Endothelial cell of umbilical vein (primary cell): Measurements from ENCODE around the gene GNB2. TPM values are rescaled to one million over a fixed set of nuclear protein-coding genes. Genes with fewer than 3 reads are reported as not detected.

Experiments used
- BruUV-seq: library from RNA; stranded (reverse); fragments of 400-500 nt; replicated peaks from 2 replicates; lab custom pipeline; 2021; lab: Mats Ljungman, UMichigan
- CTCF ChIA-PET: fragments of 300-600, 350-600 bp; sonication (Branson Sonifier 250); formaldehyde crosslinking; loops from one replicate; lab custom pipeline; 2021; ENCODE audit warnings: antibody characterized with exemption, inconsistent platforms; lab: Charles Lee
- POLR2A ChIA-PET: fragments of 300-600, 350-600 bp; sonication (Branson Sonifier 250); formaldehyde crosslinking; loops from one replicate; lab custom pipeline; 2021; ENCODE audit warnings: antibody characterized with exemption, inconsistent platforms; lab: Charles Lee
- DNase-seq: peaks from one replicate; pipeline ENCODE4 v3.0.0-alpha.2; 2011; ENCODE audit warnings: low read depth, low spot score
- FAIRE-seq: peaks from 2 replicates; lab custom pipeline; 2011; peaks lifted over from hg19 to GRCh38; lab: Jason Lieb, UNC
- H2AFZ ChIP-seq: 2 replicates; pipeline ENCODE4 v1.6.0; 2012; ENCODE audit warnings: low read depth, low read length, control low read depth, inconsistent platforms
- H3K27ac ChIP-seq: 2 replicates; pipeline ENCODE4 v1.5.1; 2011; ENCODE audit warnings: low read depth, mild to moderate bottlenecking, control low read depth, low read length, moderate library complexity; ENCODE audit not compliant: insufficient read depth
- H3K27me3 ChIP-seq, 2 experiments: 2 replicates each; pipeline versions ENCODE4 v1.6.0 to v1.6.1; 2011; ENCODE audit warnings: low read length in 2 of 2, mixed read lengths in 1 of 2; ENCODE audit not compliant: control insufficient read depth in 2 of 2, insufficient read depth in 2 of 2
- H3K36me3 ChIP-seq, 2 experiments: 2 replicates in 1 of 2; 3 replicates in 1 of 2; pipeline ENCODE4 v1.5.1; 2011; ENCODE audit warnings: low read length in 2 of 2, mild to moderate bottlenecking in 1 of 2, moderate library complexity in 1 of 2; ENCODE audit not compliant: control insufficient read depth in 2 of 2, insufficient read depth in 2 of 2; ENCODE audit errors: extremely low read depth in 1 of 2
- H3K4me1 ChIP-seq: 3 replicates; pipeline ENCODE4 v1.5.1; 2011; ENCODE audit warnings: mild to moderate bottlenecking, low read length; ENCODE audit not compliant: control insufficient read depth, insufficient read depth; ENCODE audit errors: extremely low read depth
- H3K4me2 ChIP-seq: 2 replicates; pipeline ENCODE4 v1.6.1; 2011; ENCODE audit warnings: low read length, control low read depth, mixed read lengths; ENCODE audit not compliant: insufficient read depth
- H3K4me3 ChIP-seq, 3 experiments: fragments of 200-600 bp in 1 of 3; sonication (generic), shearing (Covaris generic) in 1 of 3; replicated peaks in 1 of 3; 2 replicates each; pipeline ENCODE4 v1.5.1; 2011 to 2016; ENCODE audit warnings: control low read depth in 3 of 3, low read length in 3 of 3, mild to moderate bottlenecking in 2 of 3, inconsistent platforms in 1 of 3, low read depth in 1 of 3, moderate library complexity in 1 of 3; ENCODE audit not compliant: insufficient read depth in 1 of 3
- H3K79me2 ChIP-seq: 2 replicates; pipeline ENCODE4 v1.6.0; 2012; ENCODE audit warnings: low read length, inconsistent platforms; ENCODE audit not compliant: control insufficient read depth, insufficient read depth
- H3K9ac ChIP-seq: replicated peaks from 2 replicates; pipeline ENCODE3; 2011; ENCODE audit warnings: low read length, control low read depth; ENCODE audit not compliant: insufficient read depth; ENCODE audit errors: extremely low read depth
- H3K9me1 ChIP-seq: replicated peaks from 3 replicates; pipeline ENCODE4 v1.6.0; 2011; ENCODE audit warnings: mild to moderate bottlenecking, low read length; ENCODE audit not compliant: control insufficient read depth, insufficient read depth; ENCODE audit errors: extremely low read depth
- H3K9me3 ChIP-seq: replicated peaks from 2 replicates; pipeline ENCODE4 v1.5.1; 2012; ENCODE audit warnings: low read length, inconsistent platforms; ENCODE audit not compliant: control insufficient read depth, insufficient read depth
- H4K20me1 ChIP-seq: replicated peaks from 2 replicates; pipeline ENCODE3; 2011; ENCODE audit warnings: mild to moderate bottlenecking, low read length; ENCODE audit not compliant: control insufficient read depth, insufficient read depth; ENCODE audit errors: extremely low read depth
- EZH2 ChIP-seq: IDR thresholded peaks from 2 replicates; pipeline ENCODE4 v1.6.1; 2012; ENCODE audit warnings: borderline replicate concordance, low read depth, mild to moderate bottlenecking, moderate library complexity, low read length, inconsistent platforms; ENCODE audit not compliant: severe bottlenecking
- FOS ChIP-seq: IDR thresholded peaks from 2 replicates; pipeline ENCODE4 v1.6.1; 2011; ENCODE audit warnings: mild to moderate bottlenecking, low read length, moderate library complexity, borderline replicate concordance; ENCODE audit not compliant: insufficient read depth
- GATA2 ChIP-seq: IDR thresholded peaks from 2 replicates; pipeline ENCODE4 v1.7.0; 2011; ENCODE audit warnings: low read depth, mild to moderate bottlenecking, moderate library complexity, mixed read lengths, low read length; ENCODE audit not compliant: insufficient read length, insufficient read depth
- JUN ChIP-seq: IDR thresholded peaks from 2 replicates; pipeline ENCODE4 v1.6.1; 2011; ENCODE audit warnings: borderline replicate concordance, low read depth; ENCODE audit not compliant: insufficient read length, insufficient read depth
- MYC ChIP-seq: IDR thresholded peaks from one replicate; pipeline ENCODE4 v1.6.1; 2011; ENCODE audit warnings: mild to moderate bottlenecking, low read depth, low read length
- POLR2A ChIP-seq: IDR thresholded peaks from 2 replicates; pipeline ENCODE4 v1.6.1; 2012; ENCODE audit warnings: low read depth, mild to moderate bottlenecking, control low read depth, low read length
- POLR2AphosphoS5 ChIP-seq: IDR thresholded peaks from 2 replicates; pipeline ENCODE4 v1.6.1; 2012; ENCODE audit warnings: low read depth, mild to moderate bottlenecking, control low read depth, low read length, moderate library complexity; ENCODE audit not compliant: insufficient read depth
- dilution Hi-C: fragments of 300-500 bp; cut with MboI; formaldehyde crosslinking; loops from one replicate; pipeline ENCODE4 v1.15.0; 2019; ENCODE audit warnings: low sequenced_read_pairs; ENCODE audit not compliant: extremely low pct_ligation_motif_present
- intact Hi-C: fragments of 100-400 bp; cut with micrococcal nuclease; formaldehyde crosslinking; loops from one replicate; pipeline ENCODE4 v1.10.0; 2022
- polyA plus RNA-seq, 4 experiments: library from polyadenylated mRNA; depleted of rRNA in 3 of 4; stranded (reverse) in 3 of 4; unstranded in 1 of 4; fragments of >200 nt; gene quantifications; 2 replicates each; pipeline versions ENCODE4 v1.2.1 to v1.2.3, GENCODE V29; 2011 to 2012; ENCODE audit warnings: missing spikeins in 1 of 4
- total RNA-seq: library from RNA; stranded (reverse); gene quantifications from 2 replicates; pipeline ENCODE4 v1.2.3, GENCODE V29; 2021
- TF ChIP-seq, protein P1 (sequence below): IDR thresholded peaks from 2 replicates; pipeline ENCODE4 v1.6.1; 2011; ENCODE audit not compliant: insufficient read depth, insufficient read length
- TF ChIP-seq, protein P2 (sequence below), 2 donors: IDR thresholded peaks; 1 replicate in 1 of 2; 2 replicates in 1 of 2; pipeline ENCODE4 v1.5.1; 2011; ENCODE audit warnings: low read length in 2 of 2, mild to moderate bottlenecking in 2 of 2, moderate library complexity in 2 of 2, control low read depth in 1 of 2, inconsistent platforms in 1 of 2, low read depth in 1 of 2; ENCODE audit not compliant: insufficient read depth in 1 of 2; ENCODE audit errors: extremely low read depth in 1 of 2

The GNB2 gene
- total and polyA plus RNA-seq, 2 donors (not counting 3 experiments of a cell fraction or from before 2014, with no cell fraction given): 297 to 433 TPM

DNA sequence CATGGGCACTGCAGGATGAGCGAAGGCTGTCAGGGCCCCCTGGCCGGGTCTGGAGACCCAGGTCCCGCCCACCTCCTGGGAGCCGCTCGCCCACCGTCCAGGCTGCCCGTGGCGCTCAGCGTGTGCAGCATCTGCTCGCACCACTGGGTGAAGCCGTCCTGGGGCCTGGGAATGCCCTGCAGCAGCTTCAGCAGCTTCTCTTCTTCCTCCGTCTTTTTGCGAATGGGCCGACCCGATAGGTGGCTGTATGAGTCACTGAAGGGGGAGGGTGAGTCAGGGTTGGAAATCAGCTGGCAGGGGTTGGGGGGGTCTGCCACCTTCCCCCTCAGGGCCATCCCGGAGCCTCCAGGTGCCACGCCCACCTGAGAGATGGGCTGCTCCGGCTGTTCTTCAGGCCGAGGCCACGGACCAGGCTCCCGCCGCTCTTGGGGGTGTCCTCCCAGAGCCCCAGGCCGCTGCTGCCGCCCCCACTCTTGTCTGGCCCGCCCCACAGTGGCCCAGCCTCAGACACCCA, 8.7 kb downstream of the GNB2 start:
- ChIA-PET POLR2A (interaction anchor here (0.8 kb wide), 1 partner anchor 96 kb away, joined by 3 read pairs; the partner anchor contains the start of genes FBXO24 and LRCH4), CTCF (interaction anchor here (0.8 to 7.0 kb wide), 4 partner anchors 8 to 50 kb away, joined by 3 to 60 read pairs (median 4); partner anchors contain the start of gene POP7)
- H3K9me1 ChIP-seq: no peaks in the 10 kb centered on the region
- no peak overlapping the region for H3K4me3 ChIP-seq
- BruUV-seq: no TSS peak
- H4K20me1 ChIP-seq: no peaks in the 10 kb centered on the region
- intact Hi-C loops: loop anchor here (2.0 kb wide), 1 partner anchor 77 kb away; no protein-coding TSS in a partner anchor
- DNase-seq: no peak
- peaks cover 14 to 72% of the 10 kb centered on the region in 2 experiments for H3K36me3 ChIP-seq
- FAIRE-seq: no peak
- H3K79me2 ChIP-seq: no peaks in the 10 kb centered on the region
- TF ChIP-seq EZH2 (no peak), POLR2AphosphoS5 (no peak), GATA2 (no peak), POLR2A (no peak), JUN (no peak), MYC (no peak), FOS (no peak)
- TF ChIP-seq, protein P1, sequence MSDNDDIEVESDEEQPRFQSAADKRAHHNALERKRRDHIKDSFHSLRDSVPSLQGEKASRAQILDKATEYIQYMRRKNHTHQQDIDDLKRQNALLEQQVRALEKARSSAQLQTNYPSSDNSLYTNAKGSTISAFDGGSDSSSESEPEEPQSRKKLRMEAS: no peak
- TF ChIP-seq, protein P2, sequence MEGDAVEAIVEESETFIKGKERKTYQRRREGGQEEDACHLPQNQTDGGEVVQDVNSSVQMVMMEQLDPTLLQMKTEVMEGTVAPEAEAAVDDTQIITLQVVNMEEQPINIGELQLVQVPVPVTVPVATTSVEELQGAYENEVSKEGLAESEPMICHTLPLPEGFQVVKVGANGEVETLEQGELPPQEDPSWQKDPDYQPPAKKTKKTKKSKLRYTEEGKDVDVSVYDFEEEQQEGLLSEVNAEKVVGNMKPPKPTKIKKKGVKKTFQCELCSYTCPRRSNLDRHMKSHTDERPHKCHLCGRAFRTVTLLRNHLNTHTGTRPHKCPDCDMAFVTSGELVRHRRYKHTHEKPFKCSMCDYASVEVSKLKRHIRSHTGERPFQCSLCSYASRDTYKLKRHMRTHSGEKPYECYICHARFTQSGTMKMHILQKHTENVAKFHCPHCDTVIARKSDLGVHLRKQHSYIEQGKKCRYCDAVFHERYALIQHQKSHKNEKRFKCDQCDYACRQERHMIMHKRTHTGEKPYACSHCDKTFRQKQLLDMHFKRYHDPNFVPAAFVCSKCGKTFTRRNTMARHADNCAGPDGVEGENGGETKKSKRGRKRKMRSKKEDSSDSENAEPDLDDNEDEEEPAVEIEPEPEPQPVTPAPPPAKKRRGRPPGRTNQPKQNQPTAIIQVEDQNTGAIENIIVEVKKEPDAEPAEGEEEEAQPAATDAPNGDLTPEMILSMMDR (IDR thresholded peaks at IDR 0.05; ENCODE audit: extremely low read depth in 1 of 2, insufficient read depth in 1 of 2, low read depth in 1 of 2, low read length in 2 of 2): no peak
- dilution Hi-C loops: no loop called here
- H3K4me2 ChIP-seq: no peak overlapping the region
- H3K27ac ChIP-seq: no peak overlapping the region
- H3K9me3 ChIP-seq: no peaks in the 10 kb centered on the region
- H3K4me1 ChIP-seq: no peaks in the 10 kb centered on the region
- H2AFZ ChIP-seq: no peak overlapping the region
- H3K27me3 ChIP-seq: no peaks in the 10 kb centered on the region
- H3K9ac ChIP-seq: no peak overlapping the region
